Spleen (tissue), 7 donors: ENCODE data around the gene ITGB2.

Source experiments
- CTCF ChIP-seq, 11 experiments: fragments of 200-600 bp in 7 of 11; fragments of 450-650 bp in 4 of 11; sonication (generic) in 4 of 11; IDR thresholded peaks in 8 of 11; conservative IDR thresholded peaks in 3 of 11; 1 replicate in 7 of 11; 2 replicates in 4 of 11; pipeline versions ENCODE4 v1.4.0 to v1.8.0; 2016 to 2021; ENCODE audit warnings: antibody characterized with exemption in 11 of 11, inconsistent platforms in 4 of 11, mild to moderate bottlenecking in 1 of 11
- POLR2A ChIP-seq, 3 donors: fragments of 450-650 bp; IDR thresholded peaks; one replicate each; pipeline ENCODE4 v1.5.1; 2017; ENCODE audit warnings: antibody characterized with exemption in 3 of 3, mild to moderate bottlenecking in 1 of 3
- POLR2AphosphoS5 ChIP-seq, 3 donors: sonication (generic); formaldehyde crosslinking; IDR thresholded peaks; one replicate each; pipeline ENCODE4 v1.5.1; 2017; ENCODE audit warnings: antibody characterized with exemption in 3 of 3
- donor health status: DM: no; HTN: no; CAD: no; lungs with moderate emphysema.
- donor health status: DM: no; HTN: no; CAD: no.
- donor health status: DM: no; HTN: no; CAD: no.

DNA sequence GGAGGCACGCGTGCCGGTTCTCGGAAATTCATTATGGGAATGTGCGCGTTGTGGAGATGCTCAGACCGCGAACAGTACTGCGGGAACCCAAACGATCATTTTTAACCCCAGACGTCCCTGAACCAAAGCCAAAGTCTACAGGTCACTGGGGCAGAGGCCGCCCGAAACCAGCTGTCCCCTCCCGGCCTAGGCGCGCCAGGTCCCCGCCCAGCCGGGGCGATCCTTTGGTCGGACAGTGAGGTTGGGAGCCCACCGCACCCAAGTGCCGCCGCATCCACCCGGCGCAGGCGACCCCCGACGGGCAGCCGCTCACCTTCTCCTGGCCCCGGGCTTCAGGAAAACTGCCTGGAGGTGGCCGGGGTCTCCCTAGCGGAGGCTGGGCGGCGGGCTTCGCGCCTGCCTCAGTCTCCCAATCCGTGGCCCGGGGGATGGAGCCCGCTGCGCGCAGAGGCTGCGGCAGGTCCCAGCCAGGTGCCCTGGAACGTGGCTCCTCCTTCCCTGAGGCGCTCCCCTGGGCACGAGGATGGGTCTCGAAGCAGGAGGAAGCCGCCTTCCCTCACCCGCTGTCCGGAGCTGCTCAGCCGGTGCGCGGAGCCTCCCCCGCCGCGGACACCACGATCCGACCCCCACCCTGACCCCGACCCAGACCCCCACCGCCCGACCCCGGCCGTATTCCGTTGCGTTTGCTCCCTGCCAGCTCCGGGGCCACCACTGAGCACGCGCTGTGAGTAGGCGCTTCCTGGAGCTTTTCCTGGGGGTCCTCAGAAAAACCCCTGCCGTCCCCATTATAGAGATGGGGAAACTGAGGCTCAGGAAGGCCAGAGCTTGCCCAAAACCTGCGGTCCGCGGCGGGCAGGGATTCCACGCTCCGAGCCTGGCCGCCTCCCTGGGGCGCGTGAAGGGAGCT is 11.1 kb upstream of the ITGB2 start:
- TF ChIP-seq CTCF (IDR thresholded peaks at IDR 0.05 in 8 of 11, conservative IDR thresholded peaks at IDR 0.05 in 3 of 11) (no peak), POLR2AphosphoS5 (IDR thresholded peaks at IDR 0.05) (peak in 1 of 3 donors; percentile 8), POLR2A (IDR thresholded peaks at IDR 0.05) (no peak)
